ENCODE measurements around the gene COX5B.
"Not testable (repeated sequence)": the region's sequence is repeated elsewhere in the genome, so short reads cannot be mapped to it uniquely, and the experiment has no call there.

DNA sequence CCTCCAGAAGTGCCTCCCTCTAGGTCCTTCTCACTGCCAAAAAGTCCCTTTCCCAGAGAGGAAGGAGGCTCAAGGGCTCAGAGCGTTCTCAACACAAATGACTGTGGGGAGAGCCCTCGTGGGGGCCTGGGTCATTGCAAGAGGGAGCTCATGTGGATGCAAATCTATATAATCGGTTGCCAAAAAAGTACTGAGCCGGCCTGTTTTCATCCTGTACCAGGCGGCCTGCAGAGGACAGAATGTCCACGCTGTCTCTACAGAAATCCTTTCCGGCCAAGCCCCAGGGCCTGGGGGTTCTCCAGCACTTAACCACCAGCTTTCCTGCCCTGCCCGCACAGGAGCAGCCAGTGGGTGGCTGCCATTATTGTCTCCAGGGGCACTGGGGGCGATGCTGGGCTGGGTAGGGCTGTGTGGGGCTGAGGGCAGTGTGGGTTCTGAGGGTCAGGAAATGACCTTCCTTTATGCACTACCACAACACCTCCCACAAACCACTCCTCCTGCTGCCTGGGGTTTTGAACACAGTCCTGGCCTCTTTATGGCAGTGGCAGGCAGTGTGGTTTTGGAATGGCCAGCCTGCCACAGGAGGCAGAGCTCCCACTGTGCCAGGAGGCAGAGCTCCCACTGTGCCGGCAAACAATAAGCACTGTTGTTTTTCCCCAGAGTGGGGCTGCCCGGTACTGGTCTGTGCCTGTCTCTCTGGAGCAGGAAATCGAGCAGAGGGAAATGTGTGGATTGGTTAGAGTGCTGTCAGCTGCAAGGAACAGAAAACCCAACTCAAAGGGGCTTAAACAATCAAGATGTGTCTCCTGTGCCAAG is 40.1 kb upstream of the COX5B start:
- TF ChIP-seq, protein P1, sequence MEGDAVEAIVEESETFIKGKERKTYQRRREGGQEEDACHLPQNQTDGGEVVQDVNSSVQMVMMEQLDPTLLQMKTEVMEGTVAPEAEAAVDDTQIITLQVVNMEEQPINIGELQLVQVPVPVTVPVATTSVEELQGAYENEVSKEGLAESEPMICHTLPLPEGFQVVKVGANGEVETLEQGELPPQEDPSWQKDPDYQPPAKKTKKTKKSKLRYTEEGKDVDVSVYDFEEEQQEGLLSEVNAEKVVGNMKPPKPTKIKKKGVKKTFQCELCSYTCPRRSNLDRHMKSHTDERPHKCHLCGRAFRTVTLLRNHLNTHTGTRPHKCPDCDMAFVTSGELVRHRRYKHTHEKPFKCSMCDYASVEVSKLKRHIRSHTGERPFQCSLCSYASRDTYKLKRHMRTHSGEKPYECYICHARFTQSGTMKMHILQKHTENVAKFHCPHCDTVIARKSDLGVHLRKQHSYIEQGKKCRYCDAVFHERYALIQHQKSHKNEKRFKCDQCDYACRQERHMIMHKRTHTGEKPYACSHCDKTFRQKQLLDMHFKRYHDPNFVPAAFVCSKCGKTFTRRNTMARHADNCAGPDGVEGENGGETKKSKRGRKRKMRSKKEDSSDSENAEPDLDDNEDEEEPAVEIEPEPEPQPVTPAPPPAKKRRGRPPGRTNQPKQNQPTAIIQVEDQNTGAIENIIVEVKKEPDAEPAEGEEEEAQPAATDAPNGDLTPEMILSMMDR (conservative IDR thresholded peaks at IDR 0.05; ENCODE audit: low read depth, low read length) = not testable (repeated sequence)
- TF ChIP-seq EZH2 (IDR thresholded peaks at IDR 0.05; ENCODE audit: low read length, unreplicated experiment); EZH2phosphoT487 (IDR thresholded peaks at IDR 0.05; ENCODE audit: borderline replicate concordance, low read length): not testable (repeated sequence)

All from PC-3 (cell line).